ENCODE data around the gene EPHA4. TPM values are rescaled to one million over a fixed set of nuclear protein-coding genes. Genes with fewer than 3 reads are reported as not detected.

EPHA4 gene
- total and polyA plus RNA-seq, 4 donors, result 0.43 to 2.3 (median 1.1) TPM

GRCh38 chr2:221380062-221380461, 192.0 kb downstream of the EPHA4 start:
- TF ChIP-seq FOXA2 (IDR thresholded peaks at IDR 0.05), result no peak
- no peak for TF ChIP-seq RXRA (IDR thresholded peaks at IDR 0.05)
- no peak for TF ChIP-seq ZBTB33 (IDR thresholded peaks at IDR 0.05)
- no peak for TF ChIP-seq MAX (IDR thresholded peaks at IDR 0.05)
- TF ChIP-seq CTCF (IDR thresholded peaks at IDR 0.05; ENCODE audit: low read depth, low read length, missing input control), result no peak
- no peak for TF ChIP-seq NR2F2 (IDR thresholded peaks at IDR 0.05)
- TF ChIP-seq ATF3 (IDR thresholded peaks at IDR 0.05), result no peak
- TF ChIP-seq JUND (IDR thresholded peaks at IDR 0.05), result no peak
- TF ChIP-seq HNF4A (conservative IDR thresholded peaks at IDR 0.05), result no peak
- no peak for TF ChIP-seq REST (IDR thresholded peaks at IDR 0.05)
- TF ChIP-seq TAF1 (conservative IDR thresholded peaks at IDR 0.05), result no peak
- no peak for TF ChIP-seq HNF4G (IDR thresholded peaks at IDR 0.05)
- TF ChIP-seq RAD21 (IDR thresholded peaks at IDR 0.05), result no peak
- TF ChIP-seq YY1 (IDR thresholded peaks at IDR 0.05), result no peak
- TF ChIP-seq EGR1 (IDR thresholded peaks at IDR 0.05; ENCODE audit: low read depth in 2 of 2), result no peak
- TF ChIP-seq FOXA1 (IDR thresholded peaks at IDR 0.05), result no peak
- no peak for TF ChIP-seq GABPA (IDR thresholded peaks at IDR 0.05 in 1 of 2, conservative IDR thresholded peaks at IDR 0.05 in 1 of 2)
- TF ChIP-seq SP1 (IDR thresholded peaks at IDR 0.05), result no peak
- Histone ChIP-seq H3K36me3 (ENCODE audit: control insufficient read depth in 4 of 4, insufficient read depth in 3 of 4, low read depth in 1 of 4, low read length in 3 of 4) (no peaks in the 10 kb centered on the region), H3K4me3 (ENCODE audit: low read depth in 1 of 3, low read length in 3 of 3) (no peak overlapping the region), H3K27me3 (ENCODE audit: control insufficient read depth in 4 of 4, insufficient read depth in 4 of 4, low read length in 3 of 4) (no peaks in the 10 kb centered on the region), H3K4me1 (ENCODE audit: control insufficient read depth in 4 of 4, insufficient read depth in 4 of 4, low read length in 3 of 4) (no peaks in the 10 kb centered on the region), H3K9me3 (ENCODE audit: control insufficient read depth in 4 of 4, low read length in 3 of 4) (no peaks in the 10 kb centered on the region), H3K27ac (ENCODE audit: low read depth in 1 of 2, low read length in 2 of 2) (no peak overlapping the region), H3K9ac (ENCODE audit: low read depth in 1 of 2, low read length in 2 of 2) (no peak overlapping the region)
- 64% methylated on average over 5 of the region's 5 CpGs for WGBS
- DNase-seq (ENCODE audit: low spot score), result no peak

Measured in liver (tissue), 9 donors.